HG03045 (cell line): ENCODE results near the gene CLIP3.
"Not testable (repeated sequence)": the region's sequence is repeated elsewhere in the genome, so short reads cannot be mapped to it uniquely, and the experiment has no call there.

Experiments
- ATAC-seq: cut with Tn5 transposase; IDR thresholded peaks from one replicate; pipeline ENCODE4 v1.9.1; 2021; ENCODE audit warnings: mild to moderate bottlenecking, moderate library complexity; ENCODE audit not compliant: unreplicated experiment

CLIP3 gene

DNA sequence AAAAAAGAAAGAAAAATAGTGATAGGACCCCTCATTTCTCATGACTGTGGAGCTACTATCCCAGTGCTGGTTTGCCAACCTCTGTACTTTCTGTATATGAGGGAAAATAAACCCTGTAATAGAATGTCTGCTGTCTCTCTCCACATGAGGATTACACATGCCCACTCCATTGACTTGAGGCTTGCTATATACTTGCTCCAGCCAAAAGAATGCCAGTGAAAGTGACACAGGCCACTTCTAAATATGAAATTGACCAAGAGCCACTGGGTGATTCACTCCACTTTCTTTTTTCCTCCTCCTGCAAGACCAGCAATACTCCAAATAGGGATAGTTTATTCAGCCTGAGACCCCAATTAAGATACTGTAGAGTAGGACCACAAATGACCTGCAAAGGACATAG, 15.2 kb upstream of the CLIP3 start:
- no peak for ATAC-seq

DNA sequence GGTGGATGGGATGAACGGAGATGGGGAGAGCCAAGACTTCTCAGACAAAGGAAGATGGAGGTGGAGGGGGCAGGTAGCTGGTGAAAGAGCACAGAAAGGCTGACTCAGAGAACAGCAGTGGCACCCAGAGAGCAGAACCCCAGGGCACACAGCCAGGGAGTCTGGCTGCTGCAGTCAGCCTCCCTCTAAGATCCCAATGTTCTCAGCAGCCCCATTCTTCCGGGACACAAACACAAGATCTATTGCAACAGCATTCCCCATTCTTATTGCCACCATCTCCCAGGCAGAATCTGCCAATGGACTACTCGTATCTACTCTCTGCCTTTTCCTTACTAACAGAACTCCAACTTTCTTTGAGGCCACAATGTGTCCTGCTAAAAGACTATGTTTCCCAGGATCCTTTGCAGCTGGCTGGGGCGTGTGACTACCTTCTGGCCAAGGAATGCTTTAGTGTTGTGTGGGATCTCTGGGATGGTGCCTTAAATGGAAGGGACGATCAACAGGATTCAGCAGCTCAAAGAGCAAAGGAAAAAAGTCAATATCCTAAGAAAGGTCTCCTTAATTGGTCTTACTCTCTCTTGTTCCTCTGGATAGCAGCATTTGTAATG, 13.9 kb upstream of the CLIP3 start:
- no peak for ATAC-seq

DNA sequence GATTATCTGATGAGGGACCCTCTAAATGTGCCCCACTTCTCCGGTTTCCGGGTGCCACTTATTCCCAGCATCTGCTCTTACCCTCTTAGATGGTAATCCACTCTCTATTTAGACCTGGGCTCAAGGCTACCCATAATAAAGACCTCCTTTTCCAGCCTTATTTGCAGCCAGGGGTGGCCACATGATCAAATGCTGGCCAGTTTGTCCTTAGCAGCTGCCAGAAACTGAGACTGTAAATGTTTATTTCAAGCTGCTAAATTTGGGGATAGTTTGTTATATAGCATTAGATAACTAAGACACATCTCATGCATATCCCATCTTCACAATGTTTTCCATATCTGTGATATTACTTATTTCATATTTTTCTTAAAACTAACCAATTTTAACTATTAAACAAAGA, 11.3 kb upstream of the CLIP3 start:
- ATAC-seq, result no peak

DNA sequence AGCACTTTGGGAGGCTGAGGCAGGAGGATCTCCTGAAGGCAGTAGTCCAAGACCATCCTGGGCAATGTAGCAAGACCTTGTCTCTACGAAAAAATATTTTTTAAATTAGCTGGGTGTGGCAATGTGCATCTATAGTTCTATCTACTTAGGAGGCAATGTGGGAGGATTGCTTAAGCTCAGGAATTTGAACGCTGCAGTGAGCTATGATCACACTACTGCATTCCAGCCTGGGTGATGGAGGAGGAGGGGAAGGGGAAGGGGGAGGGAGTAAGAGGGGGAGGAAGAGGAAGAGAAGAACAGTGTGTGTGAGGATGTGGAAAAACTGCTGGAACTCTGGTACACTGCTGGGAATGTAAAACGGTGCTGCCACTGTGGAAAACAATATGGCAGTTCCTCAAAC, 9.2 kb upstream of the CLIP3 start:
- no peak for ATAC-seq

DNA sequence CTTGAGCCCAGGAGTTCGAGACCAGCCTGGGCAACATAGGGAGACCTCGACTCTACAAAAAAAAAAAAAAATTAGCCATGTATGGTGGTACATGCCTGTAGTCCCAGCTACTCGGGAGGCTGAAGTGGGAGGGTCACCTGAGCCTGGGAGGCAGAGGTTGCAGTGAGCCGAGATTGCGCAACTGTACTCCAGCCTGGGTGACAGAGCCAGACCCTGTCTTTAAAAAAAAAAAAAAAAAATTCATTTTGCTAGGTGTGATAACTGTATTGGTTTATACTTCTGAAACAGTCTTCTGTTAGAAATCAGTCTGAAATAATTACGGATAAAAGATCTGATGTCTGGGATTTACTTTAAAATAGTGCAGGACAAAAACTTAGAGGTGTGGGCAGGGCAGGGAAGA, 8.4 kb upstream of the CLIP3 start:
- not testable (repeated sequence) for ATAC-seq

DNA sequence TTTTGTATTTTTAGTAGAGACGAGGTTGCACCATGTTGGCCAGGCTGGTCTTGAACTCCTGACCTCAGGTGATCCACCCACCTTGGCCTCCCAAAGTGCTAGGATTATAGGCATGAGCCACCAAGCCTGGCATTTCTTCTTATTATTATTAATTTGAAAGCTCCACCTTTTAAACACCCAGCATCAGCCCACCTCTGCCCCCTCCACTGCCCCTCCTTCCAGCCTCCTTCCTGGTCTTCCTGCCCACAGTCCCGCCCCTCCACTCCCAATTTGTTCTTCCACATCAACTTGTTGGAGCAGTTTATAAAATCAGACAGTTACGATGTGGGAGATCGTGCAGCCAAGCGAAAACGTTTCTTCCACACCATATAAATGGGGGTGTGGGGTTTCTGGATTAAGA, 7.8 kb upstream of the CLIP3 start:
- no peak for ATAC-seq

DNA sequence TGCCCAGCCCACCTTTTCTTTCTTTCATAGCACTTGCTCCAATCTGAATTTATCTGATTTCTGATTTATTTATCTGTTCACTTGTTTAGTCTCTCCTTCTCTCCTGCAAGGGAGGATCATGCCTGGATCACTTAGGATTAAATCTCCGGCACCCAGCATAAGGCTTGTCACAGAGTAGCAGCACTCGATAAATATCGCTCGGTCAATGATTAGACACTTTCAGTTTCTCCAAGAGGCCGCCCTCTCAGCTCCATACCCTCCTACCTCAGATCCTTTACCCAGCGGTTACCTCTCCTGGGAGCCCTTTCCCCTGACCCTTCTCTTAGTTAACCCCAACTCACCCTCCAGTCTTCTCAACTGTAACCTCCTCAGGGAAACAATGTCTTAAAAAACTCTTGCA, 1.4 kb downstream of the CLIP3 start:
- no peak for ATAC-seq

DNA sequence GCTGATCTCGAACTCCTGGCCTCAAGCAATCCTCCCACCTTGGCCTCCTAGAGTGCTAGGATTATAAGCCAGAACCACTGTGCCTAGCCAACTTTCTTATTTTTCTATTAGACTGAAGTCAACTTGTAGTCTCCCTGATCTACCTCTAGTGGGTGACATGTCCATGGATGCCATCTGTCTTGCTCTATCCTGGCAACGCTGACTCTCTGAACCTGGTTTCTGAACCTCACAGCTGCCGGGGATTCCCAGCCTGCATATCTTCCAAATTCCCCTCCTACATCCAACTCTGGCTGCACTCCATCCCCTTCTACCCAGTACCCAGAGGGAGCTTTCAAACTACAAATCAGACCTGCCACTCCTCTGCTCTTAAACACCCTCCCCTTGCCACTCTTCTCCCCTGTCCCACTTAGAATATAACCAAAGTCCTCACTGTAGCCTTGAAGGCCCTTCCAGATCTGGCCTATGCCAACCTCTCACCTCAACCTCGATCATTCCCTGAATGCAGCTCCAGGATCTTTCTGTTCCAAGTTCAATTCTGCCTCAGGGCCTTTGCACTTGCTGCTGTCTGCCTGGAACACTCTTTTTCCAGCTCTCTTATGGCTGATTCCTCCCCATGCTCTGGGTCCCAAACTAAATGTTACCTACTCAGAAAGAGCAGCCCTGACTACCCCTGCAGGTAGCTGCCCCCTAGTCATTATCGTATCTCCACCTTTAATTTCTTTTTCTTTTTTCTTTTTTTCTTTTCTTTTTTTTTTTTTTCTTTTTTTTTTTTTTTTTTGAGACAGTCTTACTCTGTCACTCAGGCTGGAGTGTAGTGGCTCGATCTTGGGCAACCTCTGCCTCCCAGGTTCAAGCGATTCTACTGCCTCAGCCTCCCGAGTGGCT, 2.2 kb downstream of the CLIP3 start:
- ATAC-seq, result no peak

DNA sequence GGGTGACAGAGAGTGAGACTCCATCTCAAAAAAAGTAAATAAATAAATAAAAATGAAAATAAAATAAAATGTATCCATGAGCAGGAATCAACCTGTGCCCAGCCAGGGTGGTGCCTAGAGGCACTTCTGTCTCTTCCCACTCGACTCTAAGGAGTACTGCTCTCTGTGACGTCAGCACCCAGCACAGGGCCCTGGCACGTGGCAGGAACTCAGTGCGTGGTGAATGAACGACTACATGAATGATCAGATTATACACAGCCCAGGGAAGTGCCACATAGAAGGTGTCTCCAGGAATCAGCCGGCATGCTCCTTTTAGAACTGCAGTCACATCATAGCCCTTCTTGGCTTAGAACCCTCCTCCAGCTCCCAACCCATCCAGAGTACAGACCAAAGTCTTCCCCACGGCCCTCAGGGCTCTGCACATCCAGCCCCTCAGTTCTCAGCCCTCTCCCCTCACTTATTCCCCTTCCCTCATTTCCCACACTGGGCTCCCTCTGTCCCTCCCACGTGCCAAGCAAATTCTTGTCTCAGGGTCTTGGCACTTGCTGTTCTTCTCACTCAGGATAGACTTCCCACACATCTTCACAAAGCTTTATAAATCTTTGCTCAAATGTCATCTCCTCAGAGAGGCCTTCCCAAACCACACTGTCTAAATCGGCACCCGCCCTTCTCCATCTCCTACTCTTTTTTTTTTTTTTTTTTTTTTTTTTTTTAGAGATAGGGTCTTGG, 4.2 kb downstream of the CLIP3 start:
- no peak for ATAC-seq

DNA sequence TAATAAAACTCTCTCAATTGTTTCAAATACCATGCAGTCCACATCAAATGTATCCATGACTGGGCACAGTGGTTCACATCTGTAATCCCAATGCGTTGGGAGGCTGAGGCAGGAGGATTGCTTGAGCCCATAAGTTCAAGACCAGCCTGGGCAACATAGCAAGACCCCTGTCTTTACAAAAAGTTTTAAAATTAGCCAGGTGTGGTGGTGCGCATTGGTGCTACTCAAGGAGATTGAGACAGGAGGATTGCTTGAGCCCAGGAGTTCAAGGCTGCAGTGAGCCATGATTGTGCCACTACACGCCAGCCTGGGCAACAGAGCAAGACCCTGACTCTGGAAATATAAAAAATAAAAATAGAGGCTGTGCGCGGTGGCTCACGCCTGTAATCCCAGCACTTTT, 5.0 kb downstream of the CLIP3 start:
- ATAC-seq, result no peak

DNA sequence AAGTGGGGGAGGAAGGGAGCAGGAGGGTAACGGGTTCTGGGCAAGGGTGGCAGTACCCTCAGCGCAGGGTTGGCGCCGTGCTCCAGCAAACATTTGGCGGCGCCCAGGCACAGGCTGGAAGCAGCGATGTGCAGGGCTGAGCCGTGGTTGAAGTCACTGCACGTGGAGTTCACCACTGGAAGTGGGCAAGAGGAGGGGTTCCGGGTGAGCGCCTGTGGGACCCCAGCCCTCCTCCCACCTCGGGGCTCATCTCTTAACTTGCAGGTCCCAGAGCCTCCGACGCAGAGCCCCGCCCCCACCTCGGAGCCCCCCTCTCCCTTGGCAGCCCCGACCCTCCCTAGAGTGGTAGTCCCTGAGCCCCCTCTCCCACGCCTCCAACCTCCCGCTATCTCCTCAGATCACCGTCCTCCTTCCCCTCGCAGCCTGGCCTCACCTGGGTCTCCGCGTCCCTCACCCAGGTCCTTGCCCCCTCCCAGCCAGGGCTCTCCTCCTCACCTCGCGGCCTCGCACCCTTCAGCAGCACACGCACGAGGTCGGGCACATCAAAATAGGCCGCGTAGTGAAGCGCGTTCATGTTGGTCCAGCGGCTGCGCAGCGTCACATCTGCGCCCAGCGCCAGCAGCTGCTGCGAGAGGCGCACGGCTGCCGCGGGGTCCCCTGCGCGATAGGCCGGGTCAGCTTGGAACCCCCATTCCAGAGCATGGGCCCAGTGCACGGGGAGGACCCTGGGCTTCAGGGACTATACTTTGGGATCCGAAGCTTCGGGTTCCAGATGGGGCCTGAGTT, 6.4 kb downstream of the CLIP3 start:
- ATAC-seq, result no peak

DNA sequence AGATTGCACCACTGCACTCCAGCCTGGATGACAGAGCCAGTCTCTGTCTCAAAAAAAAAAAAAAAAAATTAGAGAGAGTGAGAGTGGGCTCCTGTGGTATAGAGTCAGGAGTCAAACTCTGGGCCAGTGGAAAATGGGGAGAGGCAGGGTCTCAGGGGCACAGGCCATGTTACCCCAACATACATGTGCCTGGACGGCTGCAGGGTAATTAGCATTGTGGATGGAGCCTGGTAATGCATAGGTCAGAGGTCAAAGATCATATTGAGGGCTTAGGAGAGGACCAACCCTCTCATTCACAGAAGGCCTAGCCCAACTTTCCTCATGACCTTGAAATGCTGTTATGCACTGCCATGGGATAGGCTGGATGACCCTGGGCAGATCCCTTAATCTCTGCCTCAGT, 7.1 kb downstream of the CLIP3 start:
- no peak for ATAC-seq

DNA sequence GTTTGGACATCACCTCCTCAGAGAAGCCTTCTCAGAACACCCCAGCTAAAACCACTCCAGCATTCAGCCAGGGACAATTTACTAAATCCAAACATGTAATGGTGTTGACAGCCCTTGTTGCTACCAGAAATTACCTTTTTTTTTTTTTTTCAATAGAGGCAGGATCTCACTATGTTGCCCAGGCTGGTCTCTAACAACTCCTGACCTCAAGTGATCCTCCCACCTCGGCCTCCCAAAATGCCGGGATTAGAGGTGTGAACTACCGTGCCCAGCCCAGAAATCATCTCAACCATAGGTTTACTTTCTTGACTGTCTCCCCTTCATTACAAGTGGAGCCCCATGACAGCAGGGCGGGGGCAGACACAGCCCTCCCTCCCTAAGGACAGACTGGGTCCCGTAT, 9.2 kb downstream of the CLIP3 start:
- no peak for ATAC-seq

DNA sequence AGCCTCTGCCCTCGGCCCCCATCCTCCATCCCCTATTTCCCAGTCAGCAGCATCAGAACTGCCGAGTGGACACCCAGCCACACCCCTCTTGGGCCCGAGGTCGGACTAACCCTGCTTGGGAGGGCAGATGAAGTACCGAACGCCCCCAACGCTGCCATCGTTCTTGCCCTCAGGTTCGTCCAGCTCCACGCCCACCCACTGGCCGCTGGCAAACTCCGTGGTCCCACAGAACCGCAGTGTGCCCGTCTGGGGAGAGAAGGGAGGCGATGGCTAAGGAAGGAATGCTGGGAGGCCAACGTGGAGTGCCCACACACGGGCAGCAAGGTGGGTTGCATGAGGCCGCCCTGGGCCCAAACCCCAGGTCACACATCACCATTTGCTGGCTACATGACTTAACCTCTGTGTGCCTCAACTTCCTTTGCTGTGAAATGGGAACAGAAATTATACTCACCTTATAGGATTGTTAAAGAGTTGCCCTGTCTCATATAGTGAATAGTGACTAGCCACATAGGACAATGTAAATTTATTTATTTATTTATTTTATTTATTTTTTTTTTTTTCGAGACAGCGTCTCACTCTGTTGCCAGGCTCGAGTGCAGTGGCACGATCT, 13.5 kb downstream of the CLIP3 start:
- no peak for ATAC-seq

DNA sequence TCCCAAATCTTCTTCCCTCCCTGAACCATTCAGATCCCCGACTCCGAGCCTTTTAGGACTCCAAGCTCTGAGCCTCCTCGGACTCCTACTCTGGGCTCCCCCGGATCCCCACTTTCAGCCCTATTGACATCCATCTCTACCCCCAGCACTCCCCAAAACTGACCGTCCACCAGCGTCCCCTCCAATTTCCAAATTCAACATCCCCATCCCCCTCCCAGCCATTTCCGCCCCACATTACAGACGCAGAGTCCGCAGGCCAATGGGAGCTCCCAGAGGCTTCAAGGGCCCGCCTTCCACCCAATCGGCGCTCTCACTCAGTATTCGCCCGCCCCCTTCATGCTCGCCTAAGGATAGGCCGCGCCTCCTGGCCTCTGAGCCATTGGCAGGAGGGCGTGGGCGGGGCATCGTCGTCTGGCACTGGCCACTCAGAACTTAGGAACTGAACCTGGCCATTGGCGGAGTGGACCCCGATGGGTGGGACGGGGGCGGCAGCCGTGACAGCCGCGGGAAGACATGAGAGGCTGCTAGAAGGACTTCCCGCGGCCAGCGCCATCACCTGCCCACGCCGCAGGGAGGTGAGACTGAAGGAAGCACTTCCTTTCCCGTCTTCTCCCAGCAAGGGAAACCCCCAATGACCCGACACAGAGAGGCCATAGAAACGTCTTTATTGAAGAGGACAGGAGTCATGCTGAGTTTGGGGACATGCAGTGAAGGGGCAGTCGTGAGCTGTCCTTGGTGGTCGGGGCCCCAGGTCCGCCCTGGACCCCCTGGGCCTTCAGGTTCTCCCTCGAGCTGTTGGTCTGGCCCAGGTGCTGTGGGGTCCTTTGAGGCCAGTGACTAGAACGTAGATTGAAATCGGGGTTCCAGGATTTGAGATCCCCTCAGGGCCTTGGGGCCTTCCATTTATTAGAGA, 18.4 kb downstream of the CLIP3 start, which contains the start of gene ALKBH6:
Gene ALKBH6 (minus strand): TSS at position 202 of the 913 bp plus-strand sequence. CDS start 816 bp downstream, outside the sequence.
- peak; percentile 97 for ATAC-seq

DNA sequence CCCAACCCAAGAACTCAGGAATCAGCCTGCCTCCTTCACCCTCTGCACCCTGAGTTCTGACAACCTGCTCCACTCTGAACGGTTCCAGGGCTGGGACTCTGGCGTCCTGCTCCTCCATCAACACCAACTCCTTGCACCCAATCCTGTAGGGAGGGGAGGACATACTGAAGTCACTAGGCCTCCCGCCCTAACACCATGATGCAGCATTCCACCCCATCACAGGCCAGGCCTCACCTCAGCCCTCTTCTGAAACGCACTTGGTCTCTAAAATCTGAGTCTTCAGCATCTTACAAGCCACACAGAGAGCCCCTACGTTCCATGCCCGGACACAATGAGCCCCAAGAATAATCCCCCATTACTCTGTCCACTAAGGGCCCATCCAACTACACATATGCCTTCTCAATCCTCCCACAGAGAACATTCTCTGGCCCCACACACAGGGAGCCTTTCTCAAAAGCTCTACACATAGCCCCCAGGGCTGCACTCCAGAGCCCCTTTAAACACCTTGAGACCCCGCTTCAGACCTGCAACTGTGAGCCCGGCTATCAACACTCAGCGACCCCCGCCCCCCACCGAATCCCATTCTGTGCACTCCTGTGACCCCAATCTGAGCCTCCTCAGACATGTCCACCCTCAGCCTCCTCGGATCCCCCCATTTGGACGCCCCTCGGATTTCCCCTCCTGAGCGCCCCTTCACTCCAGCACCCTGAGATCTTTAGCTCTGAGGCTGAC, 19.2 kb downstream of the CLIP3 start:
- no peak for ATAC-seq

DNA sequence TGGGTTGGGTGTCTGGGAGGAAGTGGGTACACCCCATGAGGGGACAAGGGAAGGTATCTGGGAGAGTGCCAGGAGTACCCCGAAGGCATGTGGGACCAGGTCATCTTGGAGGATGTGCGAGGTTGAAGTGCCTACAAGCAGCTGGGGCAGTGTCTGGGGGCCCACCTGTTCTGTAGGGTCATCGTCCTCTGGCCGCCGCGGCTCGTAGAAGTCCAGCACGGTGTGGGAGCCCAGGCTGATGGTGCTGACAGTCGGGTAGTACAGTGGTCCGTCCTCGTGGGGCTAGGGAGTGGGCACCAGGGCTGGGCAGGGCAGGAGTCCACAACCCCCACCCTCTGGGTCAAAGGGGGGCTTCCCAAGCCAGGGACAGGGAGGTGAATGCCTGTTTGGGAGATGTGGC, 22.3 kb downstream of the CLIP3 start:
- ATAC-seq, result no peak

DNA sequence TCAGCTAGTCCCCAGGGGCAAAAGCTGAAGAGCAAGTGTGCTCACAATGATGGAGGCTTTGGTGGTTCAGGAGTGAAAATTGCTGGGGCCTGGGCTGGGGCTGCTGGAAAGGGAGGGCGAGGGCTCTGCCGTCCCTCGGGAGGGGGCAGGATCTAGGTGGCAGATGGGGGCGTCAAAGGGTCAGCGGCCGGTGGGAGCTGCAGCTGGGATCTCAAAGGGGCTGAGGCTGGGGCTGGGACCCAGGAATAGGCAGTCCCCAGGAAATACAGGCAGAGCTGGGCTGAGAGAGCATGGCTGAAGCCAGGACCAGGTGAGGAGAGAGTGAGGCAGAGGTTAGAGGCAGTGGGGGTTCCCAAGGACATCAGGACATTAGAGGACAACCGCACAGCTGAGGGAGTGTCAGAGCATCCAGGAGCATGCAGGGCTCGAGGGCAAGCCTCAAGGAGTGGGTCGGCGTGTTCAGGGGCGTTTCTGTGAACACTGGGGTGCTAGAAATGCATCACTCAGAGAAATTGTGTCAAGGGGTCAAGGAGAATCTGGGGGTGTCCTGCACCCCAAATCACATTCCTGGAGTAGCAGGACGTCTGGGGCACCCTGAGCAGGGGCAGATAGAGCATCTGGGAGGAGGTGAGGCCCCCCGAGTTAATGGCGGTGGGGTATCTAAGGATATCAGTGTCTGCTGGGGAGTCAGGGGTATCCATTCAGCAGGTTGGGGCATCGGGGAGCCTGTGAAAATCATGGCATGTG, 22.9 kb downstream of the CLIP3 start:
- no peak for ATAC-seq
